Erythroblast (primary cell): ENCODE data around the gene DOCK1.

ENCODE experiments used
- DNase-seq, 2 experiments: peaks; one replicate each; lab custom pipeline; 2025; lab: John Stamatoyannopoulos, UW
- GATA1 ChIP-seq: IDR thresholded peaks from 2 replicates; pipeline ENCODE4 v1.6.1; 2011; ENCODE audit warnings: low read depth, mild to moderate bottlenecking, control low read depth, low read length, moderate library complexity
- POLR2A ChIP-seq: IDR thresholded peaks from 2 replicates; pipeline ENCODE4 v1.6.1; 2011; ENCODE audit warnings: mild to moderate bottlenecking, low read length

Gene DOCK1

GRCh38 chr10:127123626-127124025 lies 218.4 kb downstream of the DOCK1 start:
- no peak for DNase-seq
- no peak for TF ChIP-seq POLR2A

- DNase-seq = no peak
- TF ChIP-seq GATA1 = no peak
These were observed 220.1 kb downstream of the DOCK1 start for GRCh38 chr10:127125331-127125730.

GRCh38 chr10:127127822-127128221 lies 222.6 kb downstream of the DOCK1 start:
- no peak for TF ChIP-seq POLR2A
- TF ChIP-seq GATA1 = no peak

GRCh38 chr10:127129104-127129503 lies 223.9 kb downstream of the DOCK1 start:
- no peak for TF ChIP-seq POLR2A
- TF ChIP-seq GATA1 = no peak
- no peak for DNase-seq

More at GRCh38 chr10:127127822-127128221, 222.6 kb downstream of the DOCK1 start:
- DNase-seq = no peak

- TF ChIP-seq POLR2A = no peak
- TF ChIP-seq GATA1 = no peak
- no peak for DNase-seq
These were observed 227.2 kb downstream of the DOCK1 start for GRCh38 chr10:127132451-127132850.

GRCh38 chr10:127133225-127133624 lies 228.0 kb downstream of the DOCK1 start:
- no peak for TF ChIP-seq POLR2A
- TF ChIP-seq GATA1 = no peak

GRCh38 chr10:127133672-127134500 lies 228.7 kb downstream of the DOCK1 start:
- no peak for DNase-seq
- TF ChIP-seq GATA1 = no peak
- no peak for TF ChIP-seq POLR2A

More at GRCh38 chr10:127133225-127133624, 228.0 kb downstream of the DOCK1 start:
- DNase-seq = no peak

GRCh38 chr10:127135844-127136577 lies 230.8 kb downstream of the DOCK1 start:
- TF ChIP-seq GATA1 = no peak
- no peak for TF ChIP-seq POLR2A
- no peak for DNase-seq

GRCh38 chr10:127137391-127137790 lies 232.2 kb downstream of the DOCK1 start:
- TF ChIP-seq GATA1 = no peak
- no peak for TF ChIP-seq POLR2A
- DNase-seq = no peak

- TF ChIP-seq GATA1 (no peak), POLR2A (no peak)
- DNase-seq = no peak
These were observed 236.9 kb downstream of the DOCK1 start for GRCh38 chr10:127142136-127142535.

- no peak for DNase-seq
- TF ChIP-seq POLR2A (no peak), GATA1 (no peak)
These were observed 237.6 kb downstream of the DOCK1 start for GRCh38 chr10:127142856-127143255.

- TF ChIP-seq GATA1 (no peak), POLR2A (no peak)
- DNase-seq = no peak
These were observed 239.9 kb downstream of the DOCK1 start for GRCh38 chr10:127145173-127145572.

- no peak for TF ChIP-seq GATA1
- DNase-seq = no peak
These were observed 241.4 kb downstream of the DOCK1 start for GRCh38 chr10:127146661-127147060.
